ENCODE data around the gene ENPP5. TPM values are rescaled to one million over a fixed set of nuclear protein-coding genes. Genes with fewer than 3 reads are reported as not detected.
"Not testable (repeated sequence)": the region's sequence is repeated elsewhere in the genome, so short reads cannot be mapped to it uniquely, and the experiment has no call there.

The ENPP5 gene
- total and polyA plus RNA-seq, 12 donors: 1.8 to 6.0 (median 4.5) TPM

DNA sequence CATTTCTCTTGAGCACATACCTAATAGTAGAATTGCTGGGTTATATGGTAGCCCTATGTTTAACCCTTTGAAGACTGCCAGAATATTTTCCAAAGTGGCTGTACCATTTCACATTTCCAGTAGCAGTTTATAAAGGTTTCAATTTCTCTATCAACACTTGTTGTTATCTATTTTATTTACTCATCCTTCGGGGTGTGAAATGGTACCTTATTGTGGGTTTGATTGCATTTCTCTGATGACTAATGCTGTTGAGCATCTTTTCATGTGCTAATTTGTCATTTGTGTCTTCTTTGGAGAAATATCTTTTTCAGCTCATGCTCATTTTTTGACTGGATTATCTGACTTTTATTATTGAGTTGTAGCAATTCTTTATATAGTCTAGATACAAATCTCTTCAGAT lies 35.6 kb downstream of the ENPP5 start:
- intact Hi-C loops (cut with DNase I): no loop called here
- H3K27me3 ChIP-seq: no peaks in the 10 kb centered on the region
- H3K27ac ChIP-seq: no peak overlapping the region
- no peaks in the 10 kb centered on the region for H3K9me3 ChIP-seq
- ATAC-seq (no peak), DNase-seq (no peak)
- 85 to 89% methylated on average over 1 of the region's 1 CpG for WGBS, 2 donors
- TF ChIP-seq, protein P1, sequence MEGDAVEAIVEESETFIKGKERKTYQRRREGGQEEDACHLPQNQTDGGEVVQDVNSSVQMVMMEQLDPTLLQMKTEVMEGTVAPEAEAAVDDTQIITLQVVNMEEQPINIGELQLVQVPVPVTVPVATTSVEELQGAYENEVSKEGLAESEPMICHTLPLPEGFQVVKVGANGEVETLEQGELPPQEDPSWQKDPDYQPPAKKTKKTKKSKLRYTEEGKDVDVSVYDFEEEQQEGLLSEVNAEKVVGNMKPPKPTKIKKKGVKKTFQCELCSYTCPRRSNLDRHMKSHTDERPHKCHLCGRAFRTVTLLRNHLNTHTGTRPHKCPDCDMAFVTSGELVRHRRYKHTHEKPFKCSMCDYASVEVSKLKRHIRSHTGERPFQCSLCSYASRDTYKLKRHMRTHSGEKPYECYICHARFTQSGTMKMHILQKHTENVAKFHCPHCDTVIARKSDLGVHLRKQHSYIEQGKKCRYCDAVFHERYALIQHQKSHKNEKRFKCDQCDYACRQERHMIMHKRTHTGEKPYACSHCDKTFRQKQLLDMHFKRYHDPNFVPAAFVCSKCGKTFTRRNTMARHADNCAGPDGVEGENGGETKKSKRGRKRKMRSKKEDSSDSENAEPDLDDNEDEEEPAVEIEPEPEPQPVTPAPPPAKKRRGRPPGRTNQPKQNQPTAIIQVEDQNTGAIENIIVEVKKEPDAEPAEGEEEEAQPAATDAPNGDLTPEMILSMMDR (IDR thresholded peaks at IDR 0.05): no peak
- H3K36me3 ChIP-seq: no peaks in the 10 kb centered on the region
- no peak overlapping the region for H3K4me3 ChIP-seq
- peaks cover 2 to 41% (median 28%) of the 10 kb centered on the region in 9 donors for H3K4me1 ChIP-seq

DNA sequence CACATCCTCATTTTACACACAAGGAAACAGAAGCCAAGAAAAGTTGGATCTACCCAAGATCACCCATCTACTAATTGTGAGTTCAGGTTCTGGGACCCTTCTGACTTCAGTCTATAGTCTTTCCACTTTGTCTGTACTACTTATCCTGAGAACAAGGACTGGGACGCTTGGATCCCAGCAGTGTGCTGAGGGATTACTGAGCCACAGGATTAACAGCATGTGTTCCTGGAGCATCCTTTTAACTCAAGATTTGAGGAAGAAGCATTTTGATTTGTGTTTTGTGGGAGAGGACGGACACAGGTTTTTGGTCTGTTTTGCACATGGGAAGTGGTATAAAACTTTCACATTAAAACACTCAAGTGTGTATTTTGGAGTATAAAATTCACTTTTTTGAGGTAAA lies 36.6 kb downstream of the ENPP5 start:
- WGBS, 2 donors: 80 to 81% methylated on average over 2 of the region's 2 CpGs
- Histone ChIP-seq H3K4me3 (no peak overlapping the region), H3K4me1 (peaks cover 2 to 43% (median 28%) of the 10 kb centered on the region in 9 donors), H3K36me3 (no peaks in the 10 kb centered on the region), H3K27ac (peak overlapping the region in 3 of 10 donors; percentile 13 to 37 (median 29)), H3K27me3 (no peaks in the 10 kb centered on the region), H3K9me3 (no peaks in the 10 kb centered on the region)
- DNase-seq (no peak), ATAC-seq (no peak)
- TF ChIP-seq, protein P1 (IDR thresholded peaks at IDR 0.05): no peak
- intact Hi-C loops (cut with DNase I): no loop called here

DNA sequence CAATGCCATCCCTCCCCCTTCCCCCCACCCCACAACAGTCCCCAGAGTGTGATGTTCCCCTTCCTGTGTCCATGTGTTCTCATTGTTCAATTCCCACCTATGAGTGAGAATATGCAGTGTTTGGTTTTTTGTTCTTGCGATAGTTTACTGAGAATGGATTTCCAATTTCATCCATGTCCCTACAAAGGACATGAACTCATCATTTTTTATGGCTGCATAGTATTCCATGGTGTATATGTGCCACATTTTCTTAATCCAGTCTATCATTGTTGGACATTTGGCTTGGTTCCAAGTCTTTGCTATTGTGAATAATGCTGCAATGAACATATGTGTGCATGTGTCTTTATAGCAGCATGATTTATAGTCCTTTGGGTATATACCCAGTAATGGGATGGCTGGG lies 39.5 kb downstream of the ENPP5 start:
- DNase-seq; H3K4me3 ChIP-seq; H3K9me3 ChIP-seq; ATAC-seq; H3K27ac ChIP-seq; H3K36me3 ChIP-seq; H3K27me3 ChIP-seq; intact Hi-C loops (cut with DNase I): not testable (repeated sequence)
- 96 to 100% methylated on average over 1 of the region's 1 CpG for WGBS, 2 donors
- peaks cover 2 to 44% (median 25%) of the 10 kb centered on the region in 9 donors for H3K4me1 ChIP-seq

DNA sequence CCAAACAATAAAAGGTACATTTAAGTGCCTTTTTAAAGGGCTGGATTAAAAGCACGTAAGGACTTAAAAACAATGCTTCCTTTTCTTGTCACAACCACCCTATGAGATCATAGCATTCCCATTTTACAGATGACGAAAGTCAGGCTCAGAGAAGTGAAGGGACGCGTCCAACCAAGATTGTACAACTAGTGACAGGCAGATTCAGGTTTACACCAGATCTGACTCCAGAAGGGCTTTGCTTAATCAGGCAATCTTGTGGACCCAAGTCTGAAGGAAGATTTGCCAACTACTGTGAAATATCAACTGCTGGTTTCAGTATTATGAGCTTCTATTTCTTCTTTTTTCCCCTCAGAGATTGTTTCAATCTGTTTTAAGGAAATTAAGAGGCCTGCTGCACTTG lies 40.1 kb downstream of the ENPP5 start:
- no peaks in the 10 kb centered on the region for H3K27me3 ChIP-seq
- no peak for ATAC-seq
- no peaks in the 10 kb centered on the region for H3K9me3 ChIP-seq
- intact Hi-C loops (cut with DNase I): no loop called here
- no peak for DNase-seq
- peak overlapping the region in 8 of 10 donors; percentile 67 to 90 (median 80) for H3K27ac ChIP-seq
- H3K36me3 ChIP-seq: no peaks in the 10 kb centered on the region
- TF ChIP-seq, protein P1 (IDR thresholded peaks at IDR 0.05): no peak
- peak overlapping the region; percentile 60 to 86 (median 75) for H3K4me3 ChIP-seq
- 45 to 62% methylated on average over 4 of the region's 4 CpGs for WGBS, 2 donors
- H3K4me1 ChIP-seq: peaks cover 2 to 48% (median 23%) of the 10 kb centered on the region in 9 donors

DNA sequence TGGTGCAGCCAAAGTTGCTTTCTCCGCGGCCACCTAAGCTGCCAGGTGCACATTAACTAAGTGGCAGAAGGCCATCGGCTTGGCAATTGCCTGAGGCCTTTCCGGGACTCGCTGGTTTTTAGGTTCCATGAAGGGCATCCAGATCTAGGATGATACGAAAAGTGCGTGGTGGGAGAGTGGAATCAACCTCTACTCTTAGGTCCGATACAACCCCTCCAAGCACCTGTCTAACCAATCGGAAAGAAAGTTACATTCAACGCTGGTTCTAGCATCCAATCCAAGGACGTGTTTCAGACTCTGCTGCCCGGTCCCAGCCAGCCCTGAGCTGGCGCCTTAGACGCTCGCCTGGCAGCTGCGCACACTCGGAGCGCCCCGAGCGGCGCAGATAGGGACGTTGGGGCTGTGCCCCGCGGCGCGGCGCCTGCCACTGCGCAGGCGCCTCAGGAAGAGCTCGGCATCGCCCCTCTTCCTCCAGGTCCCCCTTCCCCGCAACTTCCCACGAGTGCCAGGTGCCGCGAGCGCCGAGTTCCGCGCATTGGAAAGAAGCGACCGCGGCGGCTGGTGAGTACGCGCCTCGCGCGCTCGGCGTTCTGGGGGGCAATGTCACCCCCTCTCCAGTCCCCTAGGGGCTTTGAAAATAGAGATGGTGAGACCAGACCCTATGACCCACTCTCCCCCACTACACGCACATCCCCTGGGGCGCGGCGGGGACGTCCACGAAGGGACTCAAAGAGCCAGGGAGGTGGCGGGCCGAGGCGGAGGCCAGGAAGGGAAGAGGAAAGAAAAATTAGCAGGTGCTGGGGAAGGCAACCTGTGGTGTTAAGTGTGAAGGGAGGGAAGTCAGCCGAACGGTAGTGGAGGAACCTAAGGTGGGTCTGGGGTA lies 40.9 kb downstream of the ENPP5 start, which contains the start of gene ENPP4:
Gene ENPP4 (plus strand): TSS at position 361 of the 883 bp plus-strand sequence. CDS start 9,595 bp downstream, outside the sequence.
- peak within 1 kb of the TSS in 9 of 10 donors; percentile 59 to 90 (median 79) for H3K27ac ChIP-seq
- no peaks in the 10 kb centered on the region for H3K36me3 ChIP-seq
- ATAC-seq (peak; percentile 100), DNase-seq (peak; percentile 81 to 84)
- intact Hi-C loops (cut with DNase I): loop anchor here in 1 of 10 donors (5.0 kb wide), 1 partner anchor 38 kb away; no protein-coding TSS in a partner anchor
- H3K9me3 ChIP-seq: no peaks in the 10 kb centered on the region
- 1% methylated on average over 61 of the region's 61 CpGs for WGBS, 2 donors
- peaks cover 2 to 48% (median 23%) of the 10 kb centered on the region in 9 donors for H3K4me1 ChIP-seq
- peak within 1 kb of the TSS; percentile 60 to 86 (median 75) for H3K4me3 ChIP-seq
- H3K27me3 ChIP-seq: no peaks in the 10 kb centered on the region
- TF ChIP-seq, protein P1 (IDR thresholded peaks at IDR 0.05): peak in 4 of 9 donors; percentile 11 to 40 (median 23)
